SK-N-SH treated with all-trans-retinoic acid at 6 μM for 48 hours (cell line): ENCODE measurements around the gene MCEMP1.

Experiments used
- ARNTL ChIP-seq: fragments of 450-650 bp; formaldehyde crosslinking; IDR thresholded peaks from 2 replicates; pipeline ENCODE4 v1.5.0; 2020; ENCODE audit warnings: low read depth, mild to moderate bottlenecking, moderate library complexity, borderline replicate concordance
- BACH2 ChIP-seq: fragments of 250-450 bp; sonication (Bioruptor Pico); IDR thresholded peaks from 2 replicates; pipeline ENCODE4 v1.9.0; 2021; ENCODE audit warnings: mild to moderate bottlenecking, borderline replicate concordance
- CREB5 ChIP-seq: fragments of 250-450 bp; sonication (Bioruptor Pico); IDR thresholded peaks from 2 replicates; pipeline ENCODE4 v1.5.1; 2020; ENCODE audit warnings: low read depth, mild to moderate bottlenecking, moderate library complexity
- ISL1 ChIP-seq: fragments of 250-450 bp; sonication (Bioruptor Pico); IDR thresholded peaks from 2 replicates; pipeline ENCODE4 v2.1.2; 2022; ENCODE audit warnings: mild to moderate bottlenecking, moderate library complexity
- PATZ1 ChIP-seq: fragments of 250-450 bp; sonication (Bioruptor Pico); IDR thresholded peaks from 2 replicates; pipeline ENCODE4 v1.8.0; 2020; ENCODE audit warnings: mild to moderate bottlenecking, moderate library complexity, borderline replicate concordance
- SNAI2 ChIP-seq: fragments of 250-450 bp; sonication (Bioruptor Pico); IDR thresholded peaks from 2 replicates; pipeline ENCODE4 v1.5.0; 2020; ENCODE audit warnings: mild to moderate bottlenecking, moderate library complexity
- TCF4 ChIP-seq: fragments of 250-450 bp; sonication (Bioruptor Pico); IDR thresholded peaks from 2 replicates; pipeline ENCODE4 v1.8.0; 2021; ENCODE audit warnings: mild to moderate bottlenecking, moderate library complexity, borderline replicate concordance
- TSHZ2 ChIP-seq: fragments of 250-450 bp; sonication (Bioruptor Pico); IDR thresholded peaks from 2 replicates; pipeline ENCODE4 v1.5.0; 2020; ENCODE audit warnings: mild to moderate bottlenecking, moderate library complexity
- ZNF70 ChIP-seq: fragments of 450-650 bp; formaldehyde crosslinking; IDR thresholded peaks from 2 replicates; pipeline ENCODE4 v1.5.0; 2020; ENCODE audit warnings: mild to moderate bottlenecking, moderate library complexity

GRCh38 chr19:7685546-7686445 lies 8.9 kb downstream of the MCEMP1 start:
- TF ChIP-seq CREB5 (CRISPR knock-in tag) (no peak), PATZ1 (no peak), TCF4 (CRISPR knock-in tag) (no peak), TSHZ2 (CRISPR knock-in tag) (no peak), ZNF70 (no peak), BACH2 (CRISPR knock-in tag) (no peak), ISL1 (CRISPR knock-in tag) (no peak), ARNTL (no peak), SNAI2 (CRISPR knock-in tag) (no peak)
